DND-41 (cell line): ENCODE measurements around the gene PDE4DIP.
"Not testable (repeated sequence)": the region's sequence is repeated elsewhere in the genome, so short reads cannot be mapped to it uniquely, and the experiment has no call there.

Source experiments
- ATAC-seq: fragments of 200-7000 bp; cut with Tn5 transposase; 3 replicates; pipeline ENCODE4 v1.9.1; 2021; ENCODE audit warnings: low read depth; ENCODE audit not compliant: insufficient read depth
- DNase-seq: peaks from one replicate; pipeline ENCODE4 v3.0.0-alpha.2; 2020
- H2AFZ ChIP-seq: 2 replicates; pipeline ENCODE4 v1.6.0; 2012; ENCODE audit warnings: low read depth, low read length
- H3K27ac ChIP-seq: 2 replicates; pipeline ENCODE4 v1.5.1; 2012; ENCODE audit warnings: low read length, inconsistent platforms
- H3K27me3 ChIP-seq: fragments of 200-600 bp; sonication (generic); 2 replicates; pipeline ENCODE4 v1.6.0; 2012; ENCODE audit warnings: low read length, mild to moderate bottlenecking, inconsistent platforms; ENCODE audit not compliant: insufficient read depth, poor library complexity
- H3K36me3 ChIP-seq: 2 replicates; pipeline ENCODE4 v1.5.1; 2012; ENCODE audit warnings: low read length, inconsistent platforms; ENCODE audit not compliant: insufficient read depth
- H3K4me1 ChIP-seq: 2 replicates; pipeline ENCODE4 v1.5.1; 2012; ENCODE audit warnings: mild to moderate bottlenecking, low read length; ENCODE audit not compliant: insufficient read depth
- H3K4me2 ChIP-seq: 2 replicates; pipeline ENCODE4 v1.6.0; 2012; ENCODE audit warnings: mild to moderate bottlenecking, moderate library complexity, low read length, inconsistent platforms; ENCODE audit not compliant: insufficient read depth
- H3K4me3 ChIP-seq, 2 experiments: fragments of 200-600 bp in 1 of 2; shearing (Covaris generic) in 1 of 2; 2 replicates each; pipeline ENCODE4 v1.5.1; 2012 to 2016; ENCODE audit warnings: inconsistent platforms in 2 of 2, low read length in 2 of 2, mild to moderate bottlenecking in 2 of 2, low read depth in 1 of 2, moderate library complexity in 1 of 2
- H3K79me2 ChIP-seq: 2 replicates; pipeline ENCODE4 v1.6.0; 2012; ENCODE audit warnings: low read length, inconsistent platforms; ENCODE audit not compliant: insufficient read depth
- H3K9ac ChIP-seq: 2 replicates; pipeline ENCODE4 v1.6.0; 2012; ENCODE audit warnings: low read depth, mild to moderate bottlenecking, inconsistent platforms, low read length, moderate library complexity
- H3K9me3 ChIP-seq: 2 replicates; pipeline ENCODE4 v1.5.1; 2012; ENCODE audit warnings: low read length, moderate library complexity, mild to moderate bottlenecking, inconsistent platforms; ENCODE audit not compliant: insufficient read depth, severe bottlenecking
- H4K20me1 ChIP-seq: 2 replicates; pipeline ENCODE4 v1.6.0; 2012; ENCODE audit warnings: low read length; ENCODE audit not compliant: insufficient read depth

Gene PDE4DIP

GRCh38 chr1:148916222-148916621, 72.0 kb downstream of the PDE4DIP start:
- H3K27ac ChIP-seq, H3K36me3 ChIP-seq, H3K79me2 ChIP-seq, DNase-seq, H3K4me1 ChIP-seq, H2AFZ ChIP-seq, ATAC-seq, H3K9ac ChIP-seq, H3K27me3 ChIP-seq, H4K20me1 ChIP-seq, H3K9me3 ChIP-seq, H3K4me3 ChIP-seq, H3K4me2 ChIP-seq: not testable (repeated sequence)

GRCh38 chr1:148916695-148917348, 72.6 kb downstream of the PDE4DIP start:
- not testable (repeated sequence) for H3K27ac ChIP-seq, H3K27me3 ChIP-seq, H4K20me1 ChIP-seq, H3K4me3 ChIP-seq, H3K79me2 ChIP-seq, H3K36me3 ChIP-seq, H3K4me1 ChIP-seq, DNase-seq, H3K4me2 ChIP-seq, ATAC-seq, H3K9ac ChIP-seq, H3K9me3 ChIP-seq, H2AFZ ChIP-seq

- not testable (repeated sequence) for H3K4me2 ChIP-seq, H3K9ac ChIP-seq, H2AFZ ChIP-seq, H3K36me3 ChIP-seq, DNase-seq, H3K27me3 ChIP-seq, ATAC-seq, H3K4me3 ChIP-seq, H3K79me2 ChIP-seq, H3K9me3 ChIP-seq, H3K4me1 ChIP-seq, H4K20me1 ChIP-seq, H3K27ac ChIP-seq
These were observed 74.7 kb downstream of the PDE4DIP start for GRCh38 chr1:148918836-148919447.

GRCh38 chr1:148921047-148921446, 76.8 kb downstream of the PDE4DIP start:
- not testable (repeated sequence) for H3K36me3 ChIP-seq, H2AFZ ChIP-seq, H3K27me3 ChIP-seq, ATAC-seq, H3K79me2 ChIP-seq, H3K4me2 ChIP-seq, H3K9me3 ChIP-seq, H3K4me1 ChIP-seq, H3K9ac ChIP-seq, H3K27ac ChIP-seq, H4K20me1 ChIP-seq, DNase-seq, H3K4me3 ChIP-seq

- H3K27ac ChIP-seq, H3K4me3 ChIP-seq, DNase-seq, H3K79me2 ChIP-seq, H3K4me2 ChIP-seq, H3K4me1 ChIP-seq, ATAC-seq, H4K20me1 ChIP-seq, H3K9ac ChIP-seq, H3K9me3 ChIP-seq, H3K27me3 ChIP-seq, H2AFZ ChIP-seq, H3K36me3 ChIP-seq: not testable (repeated sequence)
These were observed 79.6 kb downstream of the PDE4DIP start for GRCh38 chr1:148923798-148924197.

- not testable (repeated sequence) for H4K20me1 ChIP-seq, H3K27ac ChIP-seq, H3K9me3 ChIP-seq, H3K9ac ChIP-seq, H3K79me2 ChIP-seq, DNase-seq, H3K36me3 ChIP-seq, ATAC-seq, H3K4me3 ChIP-seq, H3K4me1 ChIP-seq, H3K4me2 ChIP-seq, H2AFZ ChIP-seq, H3K27me3 ChIP-seq
These were observed 83.4 kb downstream of the PDE4DIP start for GRCh38 chr1:148927645-148928044.

- H3K4me2 ChIP-seq, H3K36me3 ChIP-seq, H3K9ac ChIP-seq, ATAC-seq, H3K27me3 ChIP-seq, H3K9me3 ChIP-seq, H3K27ac ChIP-seq, H3K79me2 ChIP-seq, H4K20me1 ChIP-seq, H3K4me1 ChIP-seq, DNase-seq, H2AFZ ChIP-seq, H3K4me3 ChIP-seq: not testable (repeated sequence)
These were observed 85.0 kb downstream of the PDE4DIP start for GRCh38 chr1:148929253-148929652.

GRCh38 chr1:148935381-148936002, 91.3 kb downstream of the PDE4DIP start:
- H3K4me3 ChIP-seq, H2AFZ ChIP-seq, H3K36me3 ChIP-seq, H3K9ac ChIP-seq, H3K79me2 ChIP-seq, DNase-seq, H3K4me1 ChIP-seq, H3K27ac ChIP-seq, ATAC-seq, H3K9me3 ChIP-seq, H4K20me1 ChIP-seq, H3K4me2 ChIP-seq, H3K27me3 ChIP-seq: not testable (repeated sequence)
